ENCODE measurements around the gene COL16A1.
"Not testable (repeated sequence)": the region's sequence is repeated elsewhere in the genome, so short reads cannot be mapped to it uniquely, and the experiment has no call there.

COL16A1 gene

GRCh38 chr1:31732751-31733289 is 29.0 kb upstream of the COL16A1 start:
- no peak for DNase-seq

DNA sequence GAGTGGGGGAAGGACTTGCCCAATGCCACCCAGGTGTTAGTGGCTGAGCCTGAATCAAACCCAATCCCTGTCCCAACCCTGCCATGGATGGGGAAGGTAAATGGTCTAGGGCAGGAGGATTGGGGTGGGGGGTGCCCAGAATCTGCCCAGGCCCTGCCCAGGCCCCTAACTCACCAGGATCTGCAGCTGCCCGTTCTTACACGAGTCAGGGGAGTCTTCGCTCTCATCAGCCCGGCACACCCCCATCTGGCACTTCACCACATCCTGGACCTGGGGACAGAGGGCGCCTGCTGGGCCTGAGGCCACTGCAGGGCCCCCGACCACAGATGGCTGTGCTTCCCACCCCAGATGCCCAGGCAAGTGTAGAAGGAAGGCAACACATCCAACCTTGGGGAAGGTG is 28.5 kb upstream of the COL16A1 start:
- DNase-seq: no peak

GRCh38 chr1:31731049-31731565 is 27.3 kb upstream of the COL16A1 start:
- DNase-seq: no peak

- DNase-seq: no peak
Observed at GRCh38 chr1:31730336-31731048, 26.7 kb upstream of the COL16A1 start.

DNA sequence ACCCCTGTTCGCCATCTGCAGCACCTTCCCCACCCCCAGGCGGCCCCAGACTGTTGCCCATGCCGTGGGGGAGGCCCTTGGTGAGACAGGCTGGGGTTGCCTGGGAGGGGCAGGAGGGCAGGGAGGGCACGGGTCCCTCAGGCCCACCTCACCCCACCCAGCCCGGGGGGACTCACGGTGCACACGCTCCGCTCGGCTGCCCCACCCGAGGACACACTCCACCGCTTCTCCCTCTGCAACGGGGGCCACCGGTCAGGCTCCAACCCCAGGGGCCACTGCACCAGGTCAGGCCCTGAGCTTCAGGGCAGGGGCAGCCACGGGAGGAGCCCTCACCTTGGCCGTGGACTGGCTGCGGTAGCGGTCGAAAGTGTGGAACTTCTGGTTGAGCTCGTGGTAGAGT is 24.0 kb upstream of the COL16A1 start:
- no peak for DNase-seq

- DNase-seq: no peak
Observed at GRCh38 chr1:31727195-31727594, 23.4 kb upstream of the COL16A1 start.

- no peak for DNase-seq
Observed at GRCh38 chr1:31726715-31727114, 22.9 kb upstream of the COL16A1 start.

GRCh38 chr1:31725777-31726535 is 22.1 kb upstream of the COL16A1 start:
- DNase-seq: no peak

DNA sequence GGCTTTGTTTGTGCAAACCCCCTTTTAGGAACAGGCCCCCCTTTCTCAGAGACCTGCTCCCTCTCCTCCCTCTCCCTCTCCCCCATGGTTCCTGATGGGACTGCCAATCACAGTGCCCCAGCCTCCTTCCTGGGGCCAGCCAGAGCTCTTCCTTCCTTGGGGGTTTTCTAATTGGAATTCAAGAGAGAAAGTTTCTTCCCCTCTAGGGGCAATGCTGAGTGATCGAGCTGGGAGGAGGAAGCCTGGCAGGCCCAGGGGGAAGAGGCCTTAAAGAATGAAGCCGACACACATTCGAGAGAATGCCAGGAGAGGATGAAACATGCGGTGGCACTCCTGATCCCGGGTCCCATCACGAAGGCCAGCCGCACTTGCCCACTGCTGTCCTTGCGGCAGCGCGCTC is 21.3 kb upstream of the COL16A1 start:
- DNase-seq: no peak

- DNase-seq: peak; percentile 76
Observed at GRCh38 chr1:31723828-31724359, 20.1 kb upstream of the COL16A1 start.

GRCh38 chr1:31718327-31718897 is 14.6 kb upstream of the COL16A1 start:
- DNase-seq: no peak

DNA sequence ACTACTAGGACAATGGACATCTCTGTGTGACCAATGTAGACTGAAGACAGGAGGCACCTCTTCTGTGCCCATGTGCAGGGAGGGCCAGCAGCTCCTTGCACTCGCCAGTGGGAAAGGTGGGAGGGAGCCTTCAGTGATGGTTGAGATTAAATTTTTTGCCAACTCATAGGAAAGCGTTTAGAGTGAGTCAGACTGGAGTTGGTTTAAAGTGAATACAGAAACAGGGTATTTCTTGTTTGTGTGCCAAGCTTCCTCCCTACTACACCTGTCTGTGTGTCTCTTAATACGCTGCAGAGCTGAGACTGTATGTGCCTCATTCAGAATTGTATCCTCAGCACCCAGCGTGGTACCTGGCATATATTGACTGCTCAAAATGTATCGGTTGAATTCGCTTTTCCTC is 13.5 kb upstream of the COL16A1 start:
- no peak for DNase-seq

- DNase-seq: no peak
Observed at GRCh38 chr1:31715873-31716220, 12.0 kb upstream of the COL16A1 start.

GRCh38 chr1:31715087-31715872 is 11.5 kb upstream of the COL16A1 start:
- peak; percentile 98 for DNase-seq

DNA sequence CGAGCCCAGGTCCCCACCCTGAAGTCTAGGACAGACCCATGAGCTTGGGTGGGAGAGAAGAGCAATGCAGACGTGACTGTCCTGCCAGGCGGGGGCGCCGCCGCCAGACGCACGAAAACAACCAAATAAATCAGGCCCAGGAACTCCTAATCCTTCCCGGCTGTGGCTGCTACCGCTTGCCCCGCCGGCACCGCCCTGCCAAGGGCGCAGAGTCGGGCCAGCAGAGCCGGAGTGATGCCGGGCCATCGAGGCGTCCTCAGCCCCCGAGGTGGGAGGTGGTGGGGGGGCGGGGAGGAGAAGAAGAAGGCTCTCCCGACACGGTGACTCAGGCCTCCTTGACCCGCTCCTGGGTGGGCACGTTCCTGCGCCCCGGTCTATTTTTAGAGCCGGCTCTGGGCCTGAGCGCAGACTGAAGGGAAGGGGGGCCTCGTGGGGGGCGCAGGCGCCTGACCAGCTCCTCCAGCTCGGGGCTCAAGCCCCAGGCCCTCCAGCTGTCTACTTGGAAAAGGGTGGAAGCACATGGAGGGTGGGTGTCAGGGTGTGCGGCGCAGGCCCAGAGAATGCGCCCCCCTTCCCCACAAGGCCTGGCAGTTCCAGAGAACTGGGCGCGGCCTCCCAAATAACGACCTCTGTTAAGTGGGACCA is 10.7 kb upstream of the COL16A1 start:
- no peak for DNase-seq

GRCh38 chr1:31712630-31713029 is 8.8 kb upstream of the COL16A1 start:
- DNase-seq: peak; percentile 76

GRCh38 chr1:31712068-31712467 is 8.3 kb upstream of the COL16A1 start:
- DNase-seq: no peak

DNA sequence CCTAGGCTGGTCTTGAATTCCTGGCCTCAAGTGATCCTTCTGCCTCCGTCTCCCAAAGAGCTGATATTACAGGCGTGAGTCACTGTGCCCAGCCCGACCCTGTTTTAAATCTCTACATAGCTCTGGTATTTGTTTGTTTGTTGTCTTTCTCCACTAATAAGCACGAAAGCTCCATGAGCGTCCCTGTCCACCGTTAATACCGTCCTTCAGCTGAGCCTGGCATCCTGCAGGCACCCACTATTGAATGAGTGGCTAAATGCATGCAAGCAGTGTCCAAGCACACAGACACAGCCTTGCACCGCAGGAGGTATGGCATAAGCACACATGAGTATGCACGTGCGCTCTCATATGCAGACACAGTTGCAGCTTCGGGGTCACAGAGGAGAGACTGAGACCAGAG is 4.5 kb upstream of the COL16A1 start:
- no peak for DNase-seq

DNA sequence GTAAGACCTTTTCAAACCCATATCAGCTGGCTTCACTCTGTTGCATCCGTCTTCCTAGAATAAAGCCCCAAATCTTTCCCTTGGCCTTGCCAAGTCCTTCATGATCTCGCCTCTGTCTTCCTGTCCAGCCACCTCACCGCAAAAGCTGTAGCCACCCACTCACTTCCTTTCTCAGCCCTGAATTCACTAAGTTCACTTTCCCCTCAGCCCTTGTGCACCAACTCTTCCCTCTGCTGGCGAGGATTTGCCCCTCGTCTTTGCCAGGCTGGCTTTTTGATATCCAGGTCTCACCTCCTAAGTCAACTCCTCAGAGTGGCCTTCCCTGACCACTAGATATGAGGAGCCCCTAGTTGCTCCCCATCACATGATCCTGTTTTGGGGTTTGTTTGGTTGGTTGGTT is 3.9 kb upstream of the COL16A1 start:
- no peak for DNase-seq

DNA sequence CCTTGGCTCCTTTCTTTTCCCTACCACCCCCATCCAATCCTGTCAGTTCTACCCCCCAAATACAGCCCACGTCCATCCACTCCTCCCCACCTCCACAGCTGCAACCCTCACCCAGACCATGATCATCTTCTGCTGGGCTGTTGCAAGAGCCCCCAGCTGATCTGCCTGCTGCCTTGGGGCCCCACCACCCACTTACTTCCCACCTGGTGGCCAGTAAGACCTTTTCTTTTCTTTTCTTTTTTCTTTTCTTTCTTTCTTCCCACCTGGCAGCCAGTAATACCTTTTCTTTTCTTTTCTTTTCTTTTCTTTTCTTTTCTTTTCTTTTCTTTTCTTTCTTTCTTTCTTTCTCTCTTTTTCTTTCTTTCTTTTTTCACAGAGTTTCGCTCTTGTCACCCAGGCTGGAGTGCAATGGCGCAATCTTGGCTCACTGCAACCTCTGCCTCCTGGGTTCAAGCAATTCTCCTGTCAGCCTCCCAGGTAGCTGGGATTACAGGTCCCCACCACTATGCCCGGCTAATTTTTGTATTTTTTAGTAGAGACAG is 3.3 kb upstream of the COL16A1 start:
- not testable (repeated sequence) for DNase-seq

GRCh38 chr1:31706384-31707058 is 2.7 kb upstream of the COL16A1 start:
- DNase-seq: no peak
